ENCODE data around the gene MAP1B.

GRCh38 chr5:72172786-72173185 is 65.5 kb downstream of the MAP1B start:
- TF ChIP-seq CTCF (IDR thresholded peaks at IDR 0.05) (no peak), POLR2AphosphoS5 (IDR thresholded peaks at IDR 0.05) (no peak)
